ENCODE data around the gene SACM1L. TPM values are rescaled to one million over a fixed set of nuclear protein-coding genes. Genes with fewer than 3 reads are reported as not detected.
"Not testable (repeated sequence)": the region's sequence is repeated elsewhere in the genome, so short reads cannot be mapped to it uniquely, and the experiment has no call there.

SACM1L gene
- total RNA-seq, 1 experiment from 2014 or later, result 9.9 TPM

DNA sequence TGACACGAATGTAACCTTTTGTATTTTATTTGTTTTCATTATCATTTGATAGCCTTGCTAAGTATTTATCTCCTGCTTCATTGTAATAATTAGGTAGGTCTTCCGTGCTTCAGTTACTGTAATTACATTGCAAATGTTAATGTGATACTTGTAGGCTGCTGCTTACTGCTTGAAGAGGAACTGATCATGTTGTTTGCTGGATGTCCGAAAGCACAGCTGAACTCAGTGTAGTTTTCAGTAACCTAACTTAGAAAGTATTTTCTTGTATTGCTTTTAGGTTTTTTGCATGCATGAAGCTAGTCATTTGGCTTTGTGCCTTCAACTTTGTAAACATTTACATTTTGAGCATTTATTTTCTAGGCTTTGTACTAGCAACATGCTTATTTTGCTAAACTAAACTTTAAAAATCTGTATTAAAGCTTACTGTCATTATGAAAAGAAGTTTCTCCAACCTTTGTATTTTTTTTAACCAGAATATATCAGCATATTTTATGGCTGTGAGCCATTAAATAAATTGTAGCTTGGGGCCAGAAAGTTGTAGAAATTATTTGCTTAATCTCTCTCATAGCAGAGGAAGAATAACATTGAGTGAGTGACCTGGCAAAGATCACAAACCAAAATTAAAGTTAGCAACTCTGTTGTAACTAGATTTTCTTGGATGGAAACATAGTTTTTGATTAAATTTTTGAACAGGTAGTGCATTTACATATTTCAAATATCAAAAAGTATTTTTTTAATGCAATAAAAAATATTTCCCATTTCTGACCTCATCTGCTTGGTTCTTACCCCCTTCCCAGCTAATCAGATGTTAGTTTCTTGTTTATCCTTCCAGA is 30.7 kb downstream of the SACM1L start:
- in situ Hi-C loops (cut with HindIII; ENCODE audit: low pct_unique_long_range_greater_than_20kb, low sequenced_read_pairs), result no loop called here
- DNase-seq (ENCODE audit: low read depth), result no peak

GRCh38 chr3:45724911-45725310 is 35.7 kb downstream of the SACM1L start:
- DNase-seq (ENCODE audit: low read depth), result no peak
- in situ Hi-C loops (cut with HindIII; ENCODE audit: low pct_unique_long_range_greater_than_20kb, low sequenced_read_pairs), result no loop called here

GRCh38 chr3:45729614-45730013 is 40.4 kb downstream of the SACM1L start:
- DNase-seq (ENCODE audit: low read depth), result no peak
- in situ Hi-C loops (cut with HindIII; ENCODE audit: low pct_unique_long_range_greater_than_20kb, low sequenced_read_pairs), result no loop called here

- in situ Hi-C loops (cut with HindIII; ENCODE audit: low pct_unique_long_range_greater_than_20kb, low sequenced_read_pairs), result no loop called here
- no peak for DNase-seq (ENCODE audit: low read depth)
Measured at GRCh38 chr3:45730409-45731154, 41.4 kb downstream of the SACM1L start.

- in situ Hi-C loops (cut with HindIII; ENCODE audit: low pct_unique_long_range_greater_than_20kb, low sequenced_read_pairs), result no loop called here
- DNase-seq (ENCODE audit: low read depth), result no peak
Measured at GRCh38 chr3:45736707-45737106, 47.5 kb downstream of the SACM1L start.

GRCh38 chr3:45737234-45737633 is 48.0 kb downstream of the SACM1L start:
- no peak for DNase-seq (ENCODE audit: low read depth)
- in situ Hi-C loops (cut with HindIII; ENCODE audit: low pct_unique_long_range_greater_than_20kb, low sequenced_read_pairs), result no loop called here

GRCh38 chr3:45739991-45740390 is 50.8 kb downstream of the SACM1L start:
- in situ Hi-C loops (cut with HindIII; ENCODE audit: low pct_unique_long_range_greater_than_20kb, low sequenced_read_pairs), result no loop called here
- DNase-seq (ENCODE audit: low read depth), result no peak

GRCh38 chr3:45741247-45741646 is 52.1 kb downstream of the SACM1L start:
- no peak for DNase-seq (ENCODE audit: low read depth)
- in situ Hi-C loops (cut with HindIII; ENCODE audit: low pct_unique_long_range_greater_than_20kb, low sequenced_read_pairs), result no loop called here

GRCh38 chr3:45741742-45742460 is 52.7 kb downstream of the SACM1L start:
- no peak for DNase-seq (ENCODE audit: low read depth)
- in situ Hi-C loops (cut with HindIII; ENCODE audit: low pct_unique_long_range_greater_than_20kb, low sequenced_read_pairs), result no loop called here

DNA sequence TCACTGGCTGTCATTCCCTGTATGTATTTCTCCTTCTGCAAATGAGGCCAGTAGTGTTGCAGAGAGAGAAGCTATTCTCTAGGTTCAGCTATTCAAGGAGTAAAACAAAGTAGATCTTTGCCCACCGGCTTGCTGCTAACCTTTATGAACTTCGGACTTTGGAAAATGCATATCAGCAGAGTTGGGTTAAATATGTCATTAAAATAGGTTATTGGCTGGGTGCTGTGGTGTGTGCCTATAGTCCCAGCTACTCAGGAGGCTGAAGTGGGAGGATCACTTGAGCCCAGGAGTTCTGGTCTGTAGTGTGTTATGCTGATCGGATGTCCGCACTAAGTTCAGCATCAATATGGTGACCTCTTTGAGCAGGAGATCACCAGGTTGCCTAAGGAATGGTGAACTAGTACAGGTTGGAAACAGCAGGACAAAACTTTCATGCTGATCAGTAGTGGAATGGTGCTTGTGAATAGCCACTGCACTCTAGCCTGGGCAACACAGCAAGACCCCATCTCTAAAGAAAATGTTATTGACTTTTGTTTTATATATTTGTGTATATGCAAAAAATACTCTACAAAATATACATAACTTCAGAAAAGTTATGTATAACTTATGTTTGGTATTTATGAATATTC is 53.4 kb downstream of the SACM1L start:
- in situ Hi-C loops (cut with HindIII; ENCODE audit: low pct_unique_long_range_greater_than_20kb, low sequenced_read_pairs), result no loop called here
- no peak for DNase-seq (ENCODE audit: low read depth)

- no peak for DNase-seq (ENCODE audit: low read depth)
- in situ Hi-C loops (cut with HindIII; ENCODE audit: low pct_unique_long_range_greater_than_20kb, low sequenced_read_pairs), result no loop called here
Measured at GRCh38 chr3:45746165-45746776, 57.1 kb downstream of the SACM1L start.

- in situ Hi-C loops (cut with HindIII; ENCODE audit: low pct_unique_long_range_greater_than_20kb, low sequenced_read_pairs), result no loop called here
- no peak for DNase-seq (ENCODE audit: low read depth)
Measured at GRCh38 chr3:45746777-45747622, 57.8 kb downstream of the SACM1L start.

DNA sequence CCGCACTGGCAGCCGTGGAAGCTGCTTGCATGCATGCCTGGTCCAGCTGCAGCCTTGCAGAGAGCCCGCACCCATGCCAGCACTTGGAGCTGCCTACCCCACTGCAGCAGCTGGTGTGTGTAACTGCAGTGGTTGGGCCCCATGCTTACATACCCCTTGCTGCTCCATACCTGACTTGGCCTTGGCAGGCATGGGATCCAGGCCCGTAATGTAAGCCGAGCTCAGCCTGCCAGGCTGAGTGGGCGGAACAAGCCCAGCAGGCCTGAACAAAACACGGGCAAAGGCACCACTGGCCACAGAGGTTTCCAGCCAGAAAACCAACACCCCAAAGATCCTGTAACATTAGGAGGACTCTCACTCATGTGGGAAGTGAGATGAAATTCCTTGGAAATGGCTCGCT is 58.9 kb downstream of the SACM1L start:
- in situ Hi-C loops (cut with HindIII; ENCODE audit: low pct_unique_long_range_greater_than_20kb, low sequenced_read_pairs), result no loop called here

GRCh38 chr3:45749036-45749600 is 59.9 kb downstream of the SACM1L start:
- in situ Hi-C loops (cut with HindIII; ENCODE audit: low pct_unique_long_range_greater_than_20kb, low sequenced_read_pairs); DNase-seq (ENCODE audit: low read depth): not testable (repeated sequence)

More for the DNA sequence above, 58.9 kb downstream of the SACM1L start:
- DNase-seq (ENCODE audit: low read depth), result no peak

DNA sequence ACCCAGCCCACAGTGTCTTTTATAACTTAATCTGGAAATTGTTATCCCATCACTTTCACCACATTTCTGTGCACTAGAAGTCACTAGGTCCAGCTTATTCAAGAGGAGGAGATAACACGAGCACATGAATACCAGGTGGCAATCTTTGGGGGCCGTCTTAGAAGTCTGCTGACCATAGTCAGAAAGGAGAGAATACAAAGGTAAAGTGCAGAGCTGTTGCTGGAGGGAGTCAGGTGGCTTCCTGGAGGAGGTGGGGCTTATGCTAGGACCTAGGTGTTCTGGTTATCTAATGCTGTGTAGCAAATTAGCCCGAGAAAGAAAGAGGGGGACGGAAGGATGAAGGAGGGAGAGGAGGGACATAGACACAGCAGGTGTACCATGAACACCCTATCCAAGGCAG is 60.7 kb downstream of the SACM1L start:
- no peak for DNase-seq (ENCODE audit: low read depth)
- in situ Hi-C loops (cut with HindIII; ENCODE audit: low pct_unique_long_range_greater_than_20kb, low sequenced_read_pairs), result no loop called here

DNA sequence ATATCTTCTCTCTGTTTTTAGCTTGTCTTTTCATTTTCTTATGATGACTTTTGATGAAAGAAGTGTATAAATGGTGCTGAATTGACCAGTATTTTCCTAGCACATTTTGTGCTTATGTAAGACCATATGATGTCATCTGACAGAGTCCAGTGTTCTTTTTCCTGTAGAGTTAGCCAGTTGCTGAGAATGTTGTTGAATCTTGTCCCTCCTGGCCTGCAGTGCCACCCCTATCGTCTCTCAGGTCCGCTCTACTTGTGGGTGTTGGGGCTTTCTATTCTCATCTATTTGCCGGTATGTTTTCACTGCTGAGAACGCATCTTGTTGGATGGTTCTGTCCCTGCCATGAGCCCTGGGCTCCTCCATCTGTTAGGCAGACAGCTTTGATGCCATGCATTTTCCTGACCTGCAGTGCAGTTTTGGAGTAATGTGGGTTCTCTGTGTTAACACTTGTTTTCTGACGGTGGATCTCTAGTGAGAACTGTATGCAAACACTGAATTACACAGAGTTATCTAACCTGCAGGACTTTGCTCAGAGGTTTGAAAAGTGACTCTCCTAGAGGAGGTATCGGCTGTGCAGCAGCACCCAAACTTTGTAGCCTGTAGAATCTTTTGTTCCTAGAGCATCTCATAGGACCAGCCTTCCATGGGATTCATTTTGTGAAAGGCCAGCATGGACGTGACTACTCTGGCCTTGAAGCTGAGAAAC is 62.5 kb downstream of the SACM1L start:
- in situ Hi-C loops (cut with HindIII; ENCODE audit: low pct_unique_long_range_greater_than_20kb, low sequenced_read_pairs), result no loop called here
- no peak for DNase-seq (ENCODE audit: low read depth)

Data from Caki2 (cell line).